Measurements from ENCODE around the gene TOX2. TPM values are rescaled to one million over a fixed set of nuclear protein-coding genes. Genes with fewer than 3 reads are reported as not detected.

The TOX2 gene
- total and polyA plus RNA-seq, 2 of the 8 experiments (the other 6 are each of a cell fraction or from before 2014, with no cell fraction given), result 1.8 to 3.4 TPM

- TF ChIP-seq RNF2 (IDR thresholded peaks at IDR 0.05; ENCODE audit: borderline replicate concordance, low read depth, low read length, missing control alignments, poor library complexity, severe bottlenecking) (no peak), JUND (IDR thresholded peaks at IDR 0.05; ENCODE audit: low read length) (no peak), GABPA (IDR thresholded peaks at IDR 0.05; ENCODE audit: borderline replicate concordance, insufficient read depth, low read length) (no peak), RXRA (IDR thresholded peaks at IDR 0.05; ENCODE audit: insufficient read depth, low read depth, low read length) (no peak), USF2 (IDR thresholded peaks at IDR 0.05; ENCODE audit: low read length) (no peak), CBX8 (IDR thresholded peaks at IDR 0.05; ENCODE audit: borderline replicate concordance, low read depth, low read length) (no peak)
Observed at GRCh38 chr20:43941476-43942200, 27.0 kb downstream of the TOX2 start (continued).

Measured in H1 (cell line).